Endothelial cell of umbilical vein (primary cell): Measurements from ENCODE around the gene TPM2. TPM values are rescaled to one million over a fixed set of nuclear protein-coding genes. Genes with fewer than 3 reads are reported as not detected.

Source experiments
- BruUV-seq: library from RNA; stranded (reverse); fragments of 400-500 nt; replicated peaks from 2 replicates; lab custom pipeline; 2021; lab: Mats Ljungman, UMichigan
- CTCF ChIA-PET: fragments of 300-600, 350-600 bp; sonication (Branson Sonifier 250); formaldehyde crosslinking; loops from one replicate; lab custom pipeline; 2021; ENCODE audit warnings: antibody characterized with exemption, inconsistent platforms; lab: Charles Lee
- POLR2A ChIA-PET: fragments of 300-600, 350-600 bp; sonication (Branson Sonifier 250); formaldehyde crosslinking; loops from one replicate; lab custom pipeline; 2021; ENCODE audit warnings: antibody characterized with exemption, inconsistent platforms; lab: Charles Lee
- DNase-seq: peaks from one replicate; pipeline ENCODE4 v3.0.0-alpha.2; 2011; ENCODE audit warnings: low read depth, low spot score
- FAIRE-seq: peaks from 2 replicates; lab custom pipeline; 2011; peaks lifted over from hg19 to GRCh38; lab: Jason Lieb, UNC
- H2AFZ ChIP-seq: 2 replicates; pipeline ENCODE4 v1.6.0; 2012; ENCODE audit warnings: low read depth, low read length, control low read depth, inconsistent platforms
- H3K27ac ChIP-seq: 2 replicates; pipeline ENCODE4 v1.5.1; 2011; ENCODE audit warnings: low read depth, mild to moderate bottlenecking, control low read depth, low read length, moderate library complexity; ENCODE audit not compliant: insufficient read depth
- H3K27me3 ChIP-seq, 2 experiments: 2 replicates each; pipeline versions ENCODE4 v1.6.0 to v1.6.1; 2011; ENCODE audit warnings: low read length in 2 of 2, mixed read lengths in 1 of 2; ENCODE audit not compliant: control insufficient read depth in 2 of 2, insufficient read depth in 2 of 2
- H3K36me3 ChIP-seq, 2 experiments: 2 replicates in 1 of 2; 3 replicates in 1 of 2; pipeline ENCODE4 v1.5.1; 2011; ENCODE audit warnings: low read length in 2 of 2, mild to moderate bottlenecking in 1 of 2, moderate library complexity in 1 of 2; ENCODE audit not compliant: control insufficient read depth in 2 of 2, insufficient read depth in 2 of 2; ENCODE audit errors: extremely low read depth in 1 of 2
- H3K4me1 ChIP-seq: 3 replicates; pipeline ENCODE4 v1.5.1; 2011; ENCODE audit warnings: mild to moderate bottlenecking, low read length; ENCODE audit not compliant: control insufficient read depth, insufficient read depth; ENCODE audit errors: extremely low read depth
- H3K4me2 ChIP-seq: 2 replicates; pipeline ENCODE4 v1.6.1; 2011; ENCODE audit warnings: low read length, control low read depth, mixed read lengths; ENCODE audit not compliant: insufficient read depth
- H3K4me3 ChIP-seq, 3 experiments: fragments of 200-600 bp in 1 of 3; sonication (generic), shearing (Covaris generic) in 1 of 3; replicated peaks in 1 of 3; 2 replicates each; pipeline ENCODE4 v1.5.1; 2011 to 2016; ENCODE audit warnings: control low read depth in 3 of 3, low read length in 3 of 3, mild to moderate bottlenecking in 2 of 3, inconsistent platforms in 1 of 3, low read depth in 1 of 3, moderate library complexity in 1 of 3; ENCODE audit not compliant: insufficient read depth in 1 of 3
- H3K79me2 ChIP-seq: 2 replicates; pipeline ENCODE4 v1.6.0; 2012; ENCODE audit warnings: low read length, inconsistent platforms; ENCODE audit not compliant: control insufficient read depth, insufficient read depth
- H3K9ac ChIP-seq: replicated peaks from 2 replicates; pipeline ENCODE3; 2011; ENCODE audit warnings: low read length, control low read depth; ENCODE audit not compliant: insufficient read depth; ENCODE audit errors: extremely low read depth
- H3K9me1 ChIP-seq: replicated peaks from 3 replicates; pipeline ENCODE4 v1.6.0; 2011; ENCODE audit warnings: mild to moderate bottlenecking, low read length; ENCODE audit not compliant: control insufficient read depth, insufficient read depth; ENCODE audit errors: extremely low read depth
- H3K9me3 ChIP-seq: replicated peaks from 2 replicates; pipeline ENCODE4 v1.5.1; 2012; ENCODE audit warnings: low read length, inconsistent platforms; ENCODE audit not compliant: control insufficient read depth, insufficient read depth
- H4K20me1 ChIP-seq: replicated peaks from 2 replicates; pipeline ENCODE3; 2011; ENCODE audit warnings: mild to moderate bottlenecking, low read length; ENCODE audit not compliant: control insufficient read depth, insufficient read depth; ENCODE audit errors: extremely low read depth
- EZH2 ChIP-seq: IDR thresholded peaks from 2 replicates; pipeline ENCODE4 v1.6.1; 2012; ENCODE audit warnings: borderline replicate concordance, low read depth, mild to moderate bottlenecking, moderate library complexity, low read length, inconsistent platforms; ENCODE audit not compliant: severe bottlenecking
- FOS ChIP-seq: IDR thresholded peaks from 2 replicates; pipeline ENCODE4 v1.6.1; 2011; ENCODE audit warnings: mild to moderate bottlenecking, low read length, moderate library complexity, borderline replicate concordance; ENCODE audit not compliant: insufficient read depth
- GATA2 ChIP-seq: IDR thresholded peaks from 2 replicates; pipeline ENCODE4 v1.7.0; 2011; ENCODE audit warnings: low read depth, mild to moderate bottlenecking, moderate library complexity, mixed read lengths, low read length; ENCODE audit not compliant: insufficient read length, insufficient read depth
- JUN ChIP-seq: IDR thresholded peaks from 2 replicates; pipeline ENCODE4 v1.6.1; 2011; ENCODE audit warnings: borderline replicate concordance, low read depth; ENCODE audit not compliant: insufficient read length, insufficient read depth
- MAX ChIP-seq: IDR thresholded peaks from 2 replicates; pipeline ENCODE4 v1.6.1; 2011; ENCODE audit not compliant: insufficient read depth, insufficient read length
- MYC ChIP-seq: IDR thresholded peaks from one replicate; pipeline ENCODE4 v1.6.1; 2011; ENCODE audit warnings: mild to moderate bottlenecking, low read depth, low read length
- POLR2A ChIP-seq: IDR thresholded peaks from 2 replicates; pipeline ENCODE4 v1.6.1; 2012; ENCODE audit warnings: low read depth, mild to moderate bottlenecking, control low read depth, low read length
- POLR2AphosphoS5 ChIP-seq: IDR thresholded peaks from 2 replicates; pipeline ENCODE4 v1.6.1; 2012; ENCODE audit warnings: low read depth, mild to moderate bottlenecking, control low read depth, low read length, moderate library complexity; ENCODE audit not compliant: insufficient read depth
- dilution Hi-C: fragments of 300-500 bp; cut with MboI; formaldehyde crosslinking; loops from one replicate; pipeline ENCODE4 v1.15.0; 2019; ENCODE audit warnings: low sequenced_read_pairs; ENCODE audit not compliant: extremely low pct_ligation_motif_present
- intact Hi-C: fragments of 100-400 bp; cut with micrococcal nuclease; formaldehyde crosslinking; loops from one replicate; pipeline ENCODE4 v1.10.0; 2022
- polyA plus RNA-seq, 4 experiments: library from polyadenylated mRNA; depleted of rRNA in 3 of 4; stranded (reverse) in 3 of 4; unstranded in 1 of 4; fragments of >200 nt; gene quantifications; 2 replicates each; pipeline versions ENCODE4 v1.2.1 to v1.2.3, GENCODE V29; 2011 to 2012; ENCODE audit warnings: missing spikeins in 1 of 4
- total RNA-seq: library from RNA; stranded (reverse); gene quantifications from 2 replicates; pipeline ENCODE4 v1.2.3, GENCODE V29; 2021
- TF ChIP-seq, protein P1 (sequence below), 2 donors: IDR thresholded peaks; 1 replicate in 1 of 2; 2 replicates in 1 of 2; pipeline ENCODE4 v1.5.1; 2011; ENCODE audit warnings: low read length in 2 of 2, mild to moderate bottlenecking in 2 of 2, moderate library complexity in 2 of 2, control low read depth in 1 of 2, inconsistent platforms in 1 of 2, low read depth in 1 of 2; ENCODE audit not compliant: insufficient read depth in 1 of 2; ENCODE audit errors: extremely low read depth in 1 of 2

TPM2 gene
- total and polyA plus RNA-seq, 2 donors (not counting 3 experiments of a cell fraction or from before 2014, with no cell fraction given), result 144 to 279 TPM

GRCh38 chr9:35681341-35682002 is 8.3 kb downstream of the TPM2 start:
- Histone ChIP-seq H3K27me3 (no peaks in the 10 kb centered on the region), H4K20me1 (no peaks in the 10 kb centered on the region), H3K9ac (no peak overlapping the region), H2AFZ (no peak overlapping the region), H3K9me3 (no peaks in the 10 kb centered on the region), H3K9me1 (no peaks in the 10 kb centered on the region), H3K4me2 (no peak overlapping the region), H3K4me1 (no peaks in the 10 kb centered on the region), H3K36me3 (peaks cover 8 to 26% of the 10 kb centered on the region in 2 experiments), H3K27ac (no peak overlapping the region), H3K79me2 (peaks cover 3% of the 10 kb centered on the region), H3K4me3 (no peak overlapping the region)
- dilution Hi-C loops, result no loop called here
- ChIA-PET POLR2A (no interaction called here), CTCF (no interaction called here)
- intact Hi-C loops, result no loop called here
- no peak for DNase-seq
- no TSS peak for BruUV-seq
- peak; percentile 61 for FAIRE-seq
- no peak for TF ChIP-seq POLR2AphosphoS5
- TF ChIP-seq EZH2, result no peak
- no peak for TF ChIP-seq FOS
- TF ChIP-seq MYC, result no peak
- TF ChIP-seq, protein P1, sequence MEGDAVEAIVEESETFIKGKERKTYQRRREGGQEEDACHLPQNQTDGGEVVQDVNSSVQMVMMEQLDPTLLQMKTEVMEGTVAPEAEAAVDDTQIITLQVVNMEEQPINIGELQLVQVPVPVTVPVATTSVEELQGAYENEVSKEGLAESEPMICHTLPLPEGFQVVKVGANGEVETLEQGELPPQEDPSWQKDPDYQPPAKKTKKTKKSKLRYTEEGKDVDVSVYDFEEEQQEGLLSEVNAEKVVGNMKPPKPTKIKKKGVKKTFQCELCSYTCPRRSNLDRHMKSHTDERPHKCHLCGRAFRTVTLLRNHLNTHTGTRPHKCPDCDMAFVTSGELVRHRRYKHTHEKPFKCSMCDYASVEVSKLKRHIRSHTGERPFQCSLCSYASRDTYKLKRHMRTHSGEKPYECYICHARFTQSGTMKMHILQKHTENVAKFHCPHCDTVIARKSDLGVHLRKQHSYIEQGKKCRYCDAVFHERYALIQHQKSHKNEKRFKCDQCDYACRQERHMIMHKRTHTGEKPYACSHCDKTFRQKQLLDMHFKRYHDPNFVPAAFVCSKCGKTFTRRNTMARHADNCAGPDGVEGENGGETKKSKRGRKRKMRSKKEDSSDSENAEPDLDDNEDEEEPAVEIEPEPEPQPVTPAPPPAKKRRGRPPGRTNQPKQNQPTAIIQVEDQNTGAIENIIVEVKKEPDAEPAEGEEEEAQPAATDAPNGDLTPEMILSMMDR (IDR thresholded peaks at IDR 0.05; ENCODE audit: extremely low read depth in 1 of 2, insufficient read depth in 1 of 2, low read depth in 1 of 2, low read length in 2 of 2), result no peak
- TF ChIP-seq JUN, result no peak
- no peak for TF ChIP-seq MAX
- no peak for TF ChIP-seq GATA2
- no peak for TF ChIP-seq POLR2A
